ENCODE results near the gene SLC22A1. TPM values are rescaled to one million over a fixed set of nuclear protein-coding genes. Genes with fewer than 3 reads are reported as not detected.
A peak's percentile ranks its signal among the peaks of the same experiment; 100 is the strongest.

Gene SLC22A1
- total RNA-seq, 1 donor from 2014 or later, result 2.4 TPM

GRCh38 chr6:160084198-160084776, 37.3 kb upstream of the SLC22A1 start:
- Mint-ChIP-seq H3K4me3 (ENCODE audit: low read depth) (no peak overlapping the region), H3K27ac (no peak overlapping the region), H3K9me3 (ENCODE audit: low read depth) (peaks cover 3% of the 10 kb centered on the region), H3K27me3 (no peaks in the 10 kb centered on the region), H3K36me3 (ENCODE audit: insufficient read depth) (peaks cover 48% of the 10 kb centered on the region), H3K4me1 (ENCODE audit: low read depth) (peaks cover 2% of the 10 kb centered on the region)
- no peak for DNase-seq (ENCODE audit: low spot score, unreplicated experiment)
- TF ChIP-seq CTCF (IDR thresholded peaks at IDR 0.05; ENCODE audit: unreplicated experiment), result no peak

GRCh38 chr6:160085226-160085625, 36.4 kb upstream of the SLC22A1 start:
- peaks cover 3% of the 10 kb centered on the region for H3K9me3 Mint-ChIP-seq (ENCODE audit: low read depth)
- peaks cover 39% of the 10 kb centered on the region for H3K36me3 Mint-ChIP-seq (ENCODE audit: insufficient read depth)
- no peak overlapping the region for H3K4me3 Mint-ChIP-seq (ENCODE audit: low read depth)
- DNase-seq (ENCODE audit: low spot score, unreplicated experiment), result no peak
- no peak for TF ChIP-seq CTCF (IDR thresholded peaks at IDR 0.05; ENCODE audit: unreplicated experiment)
- no peaks in the 10 kb centered on the region for H3K27me3 Mint-ChIP-seq
- peak overlapping the region; percentile 31 for H3K27ac Mint-ChIP-seq
- H3K4me1 Mint-ChIP-seq (ENCODE audit: low read depth), result peaks cover 2% of the 10 kb centered on the region

- no peaks in the 10 kb centered on the region for H3K27me3 Mint-ChIP-seq
- DNase-seq (ENCODE audit: low spot score, unreplicated experiment), result no peak
- H3K27ac Mint-ChIP-seq, result no peak overlapping the region
- peaks cover 34% of the 10 kb centered on the region for H3K36me3 Mint-ChIP-seq (ENCODE audit: insufficient read depth)
- H3K9me3 Mint-ChIP-seq (ENCODE audit: low read depth), result no peaks in the 10 kb centered on the region
- H3K4me3 Mint-ChIP-seq (ENCODE audit: low read depth), result no peak overlapping the region
- peaks cover 2% of the 10 kb centered on the region for H3K4me1 Mint-ChIP-seq (ENCODE audit: low read depth)
- no peak for TF ChIP-seq CTCF (IDR thresholded peaks at IDR 0.05; ENCODE audit: unreplicated experiment)
These were observed 35.7 kb upstream of the SLC22A1 start for GRCh38 chr6:160085713-160086505.

GRCh38 chr6:160086754-160087153, 34.9 kb upstream of the SLC22A1 start:
- peaks cover 27% of the 10 kb centered on the region for H3K36me3 Mint-ChIP-seq (ENCODE audit: insufficient read depth)

More at GRCh38 chr6:160086754-160087153, 34.9 kb upstream of the SLC22A1 start:
- H3K27me3 Mint-ChIP-seq, result no peaks in the 10 kb centered on the region
- no peak overlapping the region for H3K27ac Mint-ChIP-seq
- no peak for TF ChIP-seq CTCF (IDR thresholded peaks at IDR 0.05; ENCODE audit: unreplicated experiment)
- H3K4me1 Mint-ChIP-seq (ENCODE audit: low read depth), result no peaks in the 10 kb centered on the region
- H3K4me3 Mint-ChIP-seq (ENCODE audit: low read depth), result no peak overlapping the region
- no peak for DNase-seq (ENCODE audit: low spot score, unreplicated experiment)
- no peaks in the 10 kb centered on the region for H3K9me3 Mint-ChIP-seq (ENCODE audit: low read depth)
